Measurements from ENCODE around the gene RPTOR. TPM values are rescaled to one million over a fixed set of nuclear protein-coding genes. Genes with fewer than 3 reads are reported as not detected.
"Not testable (repeated sequence)": the region's sequence is repeated elsewhere in the genome, so short reads cannot be mapped to it uniquely, and the experiment has no call there.

The RPTOR gene
- total and polyA plus RNA-seq, 4 donors, result 12.4 to 46.1 (median 29.7) TPM

DNA sequence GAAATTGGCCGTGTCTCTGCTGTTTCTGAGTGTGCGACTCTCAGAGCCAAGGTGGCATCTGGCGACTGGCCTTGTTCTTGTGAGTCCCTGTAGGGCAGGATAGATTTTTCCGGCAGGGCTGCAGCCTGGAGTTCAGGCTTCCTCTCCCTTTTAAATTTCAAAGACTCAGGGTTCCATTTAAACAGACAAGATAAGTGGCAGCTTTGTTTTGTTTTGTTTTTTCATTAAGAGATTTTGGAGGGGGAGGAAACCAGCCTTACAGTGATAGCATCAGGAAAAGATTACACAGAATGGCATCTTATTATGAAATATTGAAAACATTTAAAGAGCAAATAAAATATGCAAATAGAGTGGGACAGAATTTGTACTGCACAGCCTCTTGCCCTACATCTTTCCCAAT is 151.3 kb downstream of the RPTOR start:
- Histone ChIP-seq H3K27ac (ENCODE audit: low read depth in 1 of 2, low read length in 1 of 2) (no peak overlapping the region), H3K36me3 (ENCODE audit: control insufficient read depth in 4 of 4, insufficient read depth in 4 of 4, low read length in 4 of 4) (no peaks in the 10 kb centered on the region), H3K4me3 (no peak overlapping the region), H3K9me3 (ENCODE audit: control insufficient read depth in 4 of 4, insufficient read depth in 3 of 4, low read length in 3 of 4) (no peaks in the 10 kb centered on the region), H3K4me1 (ENCODE audit: control insufficient read depth in 5 of 5, insufficient read depth in 5 of 5, low read length in 5 of 5) (peaks cover 0 to 12% (median 6%) of the 10 kb centered on the region in 5 donors), H3K9ac (ENCODE audit: insufficient read depth in 1 of 2, low read length in 2 of 2) (no peak overlapping the region), H3K27me3 (ENCODE audit: control insufficient read depth in 3 of 3, insufficient read depth in 3 of 3, low read length in 2 of 3) (no peaks in the 10 kb centered on the region)
- TF ChIP-seq, protein P1, sequence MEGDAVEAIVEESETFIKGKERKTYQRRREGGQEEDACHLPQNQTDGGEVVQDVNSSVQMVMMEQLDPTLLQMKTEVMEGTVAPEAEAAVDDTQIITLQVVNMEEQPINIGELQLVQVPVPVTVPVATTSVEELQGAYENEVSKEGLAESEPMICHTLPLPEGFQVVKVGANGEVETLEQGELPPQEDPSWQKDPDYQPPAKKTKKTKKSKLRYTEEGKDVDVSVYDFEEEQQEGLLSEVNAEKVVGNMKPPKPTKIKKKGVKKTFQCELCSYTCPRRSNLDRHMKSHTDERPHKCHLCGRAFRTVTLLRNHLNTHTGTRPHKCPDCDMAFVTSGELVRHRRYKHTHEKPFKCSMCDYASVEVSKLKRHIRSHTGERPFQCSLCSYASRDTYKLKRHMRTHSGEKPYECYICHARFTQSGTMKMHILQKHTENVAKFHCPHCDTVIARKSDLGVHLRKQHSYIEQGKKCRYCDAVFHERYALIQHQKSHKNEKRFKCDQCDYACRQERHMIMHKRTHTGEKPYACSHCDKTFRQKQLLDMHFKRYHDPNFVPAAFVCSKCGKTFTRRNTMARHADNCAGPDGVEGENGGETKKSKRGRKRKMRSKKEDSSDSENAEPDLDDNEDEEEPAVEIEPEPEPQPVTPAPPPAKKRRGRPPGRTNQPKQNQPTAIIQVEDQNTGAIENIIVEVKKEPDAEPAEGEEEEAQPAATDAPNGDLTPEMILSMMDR (IDR thresholded peaks at IDR 0.05; ENCODE audit: control extremely low read depth, extremely low read depth), result no peak
- no peak for DNase-seq
- 63 to 72% methylated on average over 4 of the region's 4 CpGs for WGBS, 2 donors
- ATAC-seq (ENCODE audit: insufficient read depth, low FRiP score), result no peak

DNA sequence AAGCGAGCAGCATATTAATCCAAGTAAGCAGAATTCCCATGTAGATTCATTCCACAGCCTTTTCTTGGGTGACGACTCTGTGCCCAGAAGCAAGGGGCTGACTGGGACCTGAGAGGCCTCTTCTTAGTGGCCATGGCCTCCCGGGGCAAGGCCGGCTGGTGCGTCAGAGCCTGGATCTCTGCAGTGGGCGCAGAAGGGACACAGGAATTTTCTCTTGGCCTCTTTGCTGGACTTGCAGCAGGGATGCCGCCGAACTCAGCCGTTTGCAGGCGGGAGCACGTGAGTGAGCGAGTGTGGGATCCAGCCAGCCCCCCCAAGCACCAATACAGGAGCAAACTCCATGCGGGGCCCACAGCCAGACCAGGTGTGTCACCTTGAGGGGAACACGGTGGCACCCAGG is 151.8 kb downstream of the RPTOR start:
- Histone ChIP-seq H3K36me3 (ENCODE audit: control insufficient read depth in 4 of 4, insufficient read depth in 4 of 4, low read length in 4 of 4) (no peaks in the 10 kb centered on the region), H3K9me3 (ENCODE audit: control insufficient read depth in 4 of 4, insufficient read depth in 3 of 4, low read length in 3 of 4) (no peaks in the 10 kb centered on the region), H3K4me1 (ENCODE audit: control insufficient read depth in 5 of 5, insufficient read depth in 5 of 5, low read length in 5 of 5) (peaks cover 0 to 12% (median 6%) of the 10 kb centered on the region in 5 donors), H3K27me3 (ENCODE audit: control insufficient read depth in 3 of 3, insufficient read depth in 3 of 3, low read length in 2 of 3) (no peaks in the 10 kb centered on the region), H3K9ac (ENCODE audit: insufficient read depth in 1 of 2, low read length in 2 of 2) (no peak overlapping the region), H3K4me3 (no peak overlapping the region), H3K27ac (ENCODE audit: low read depth in 1 of 2, low read length in 1 of 2) (no peak overlapping the region)
- DNase-seq, result no peak
- WGBS, 2 donors, result 90 to 91% methylated on average over 14 of the region's 14 CpGs
- TF ChIP-seq, protein P1 (IDR thresholded peaks at IDR 0.05; ENCODE audit: control extremely low read depth, extremely low read depth), result no peak
- ATAC-seq (ENCODE audit: insufficient read depth, low FRiP score), result no peak

DNA sequence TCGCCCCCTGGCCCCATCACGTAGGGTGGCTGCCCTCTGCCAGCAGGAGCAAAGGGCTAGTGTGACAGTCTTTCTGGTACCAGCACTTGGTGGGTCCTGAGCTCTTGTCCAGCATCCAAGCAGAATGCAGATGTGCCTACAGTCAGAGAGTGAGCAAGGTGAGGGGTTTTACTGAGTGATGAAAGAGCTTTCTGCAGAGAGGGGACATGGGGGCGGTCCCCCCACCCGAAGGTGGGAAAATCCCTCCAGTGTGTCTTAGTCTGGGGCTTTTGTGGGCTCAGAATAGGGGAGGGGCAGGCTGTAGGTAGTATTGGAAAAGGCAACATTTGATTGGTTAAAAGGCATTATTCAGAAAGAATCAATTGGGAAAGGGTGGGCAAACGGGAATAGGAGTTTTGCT is 152.3 kb downstream of the RPTOR start:
- Histone ChIP-seq H3K27ac (ENCODE audit: low read depth in 1 of 2, low read length in 1 of 2) (no peak overlapping the region), H3K9me3 (ENCODE audit: control insufficient read depth in 4 of 4, insufficient read depth in 3 of 4, low read length in 3 of 4) (no peaks in the 10 kb centered on the region), H3K27me3 (ENCODE audit: control insufficient read depth in 3 of 3, insufficient read depth in 3 of 3, low read length in 2 of 3) (no peaks in the 10 kb centered on the region), H3K9ac (ENCODE audit: insufficient read depth in 1 of 2, low read length in 2 of 2) (no peak overlapping the region), H3K4me3 (no peak overlapping the region), H3K36me3 (ENCODE audit: control insufficient read depth in 4 of 4, insufficient read depth in 4 of 4, low read length in 4 of 4) (no peaks in the 10 kb centered on the region), H3K4me1 (ENCODE audit: control insufficient read depth in 5 of 5, insufficient read depth in 5 of 5, low read length in 5 of 5) (peaks cover 0 to 12% (median 6%) of the 10 kb centered on the region in 5 donors)
- TF ChIP-seq, protein P1 (IDR thresholded peaks at IDR 0.05; ENCODE audit: control extremely low read depth, extremely low read depth), result no peak
- ATAC-seq (ENCODE audit: insufficient read depth, low FRiP score) (no peak), DNase-seq (no peak)
- WGBS, 2 donors, result 92 to 97% methylated on average over 5 of the region's 5 CpGs

DNA sequence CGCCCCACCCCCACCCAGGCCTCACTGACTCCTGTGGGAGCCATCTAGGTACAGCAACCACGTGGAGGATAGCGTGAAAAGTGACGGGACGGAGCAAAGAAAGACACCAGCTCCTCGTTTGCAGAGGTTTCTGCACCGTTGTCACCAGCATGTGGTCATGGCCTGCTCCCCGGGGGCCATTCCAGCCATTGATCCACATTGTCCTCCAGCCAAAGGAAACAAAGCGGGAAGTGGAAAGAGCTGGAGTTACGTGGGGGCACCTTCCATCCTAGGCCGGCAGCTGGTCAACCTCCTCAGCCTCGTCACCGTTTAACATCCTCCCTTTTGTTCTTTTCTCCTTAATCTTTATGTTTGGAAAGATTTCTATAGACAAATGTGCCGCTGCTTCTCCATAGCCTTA is 153.7 kb downstream of the RPTOR start:
- H3K27ac ChIP-seq (ENCODE audit: low read depth in 1 of 2, low read length in 1 of 2), result no peak overlapping the region
- H3K4me3 ChIP-seq, result no peak overlapping the region
- TF ChIP-seq, protein P1 (IDR thresholded peaks at IDR 0.05; ENCODE audit: control extremely low read depth, extremely low read depth), result no peak
- no peak for ATAC-seq (ENCODE audit: insufficient read depth, low FRiP score)
- DNase-seq, result no peak
- no peaks in the 10 kb centered on the region for H3K27me3 ChIP-seq (ENCODE audit: control insufficient read depth in 3 of 3, insufficient read depth in 3 of 3, low read length in 2 of 3)
- H3K9ac ChIP-seq (ENCODE audit: insufficient read depth in 1 of 2, low read length in 2 of 2), result no peak overlapping the region
- no peaks in the 10 kb centered on the region for H3K36me3 ChIP-seq (ENCODE audit: control insufficient read depth in 4 of 4, insufficient read depth in 4 of 4, low read length in 4 of 4)
- no peaks in the 10 kb centered on the region for H3K9me3 ChIP-seq (ENCODE audit: control insufficient read depth in 4 of 4, insufficient read depth in 3 of 4, low read length in 3 of 4)
- peaks cover 0 to 12% (median 5%) of the 10 kb centered on the region in 5 donors for H3K4me1 ChIP-seq (ENCODE audit: control insufficient read depth in 5 of 5, insufficient read depth in 5 of 5, low read length in 5 of 5)
- 94 to 95% methylated on average over 14 of the region's 14 CpGs for WGBS, 2 donors

DNA sequence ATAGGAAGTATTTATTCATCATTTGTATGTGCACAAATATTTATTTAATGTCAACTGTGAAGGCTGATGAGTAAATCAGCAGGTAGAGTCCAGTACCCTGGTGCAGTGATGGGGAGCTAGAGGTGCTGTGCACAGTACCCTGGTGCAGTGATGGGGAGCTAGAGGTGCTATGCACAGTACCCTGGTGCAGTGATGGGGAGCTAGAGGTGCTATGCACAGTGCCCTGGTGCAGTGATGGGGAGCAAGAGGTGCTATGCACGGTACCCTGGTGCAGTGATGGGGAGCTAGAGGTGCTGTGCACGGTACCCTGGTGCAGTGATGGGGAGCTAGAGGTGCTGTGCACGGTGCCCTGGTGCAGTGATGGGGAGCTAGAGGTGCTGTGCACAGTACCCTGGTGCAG is 154.6 kb downstream of the RPTOR start:
- H3K27ac ChIP-seq (ENCODE audit: low read depth in 1 of 2, low read length in 1 of 2); H3K27me3 ChIP-seq (ENCODE audit: control insufficient read depth in 3 of 3, insufficient read depth in 3 of 3, low read length in 2 of 3); H3K36me3 ChIP-seq (ENCODE audit: control insufficient read depth in 4 of 4, insufficient read depth in 4 of 4, low read length in 4 of 4); H3K9ac ChIP-seq (ENCODE audit: insufficient read depth in 1 of 2, low read length in 2 of 2); H3K4me3 ChIP-seq; ATAC-seq (ENCODE audit: insufficient read depth, low FRiP score); H3K9me3 ChIP-seq (ENCODE audit: control insufficient read depth in 4 of 4, insufficient read depth in 3 of 4, low read length in 3 of 4); DNase-seq: not testable (repeated sequence)
- H3K4me1 ChIP-seq (ENCODE audit: control insufficient read depth in 5 of 5, insufficient read depth in 5 of 5, low read length in 5 of 5), result peaks cover 0 to 12% (median 5%) of the 10 kb centered on the region in 5 donors
- WGBS, 2 donors, result 94% methylated on average over 3 of the region's 3 CpGs

All from lung (tissue), 12 donors.